GM19324 (cell line): Measurements from ENCODE around the gene UBAP2.
"Not testable (repeated sequence)": the region's sequence is repeated elsewhere in the genome, so short reads cannot be mapped to it uniquely, and the experiment has no call there.

Experiments used
- ATAC-seq: cut with Tn5 transposase; IDR thresholded peaks from one replicate; pipeline ENCODE4 v1.9.1; 2021; ENCODE audit warnings: mild to moderate bottlenecking, moderate library complexity; ENCODE audit not compliant: unreplicated experiment, low FRiP score

The UBAP2 gene

GRCh38 chr9:33988219-33988890 lies 60.3 kb downstream of the UBAP2 start:
- ATAC-seq, result peak; percentile 92

- ATAC-seq, result no peak
These were observed 72.3 kb downstream of the UBAP2 start for GRCh38 chr9:33976414-33976813.

- no peak for ATAC-seq
These were observed 76.0 kb downstream of the UBAP2 start for GRCh38 chr9:33972698-33973097.

GRCh38 chr9:33964086-33964768 lies 84.5 kb downstream of the UBAP2 start:
- ATAC-seq, result no peak

- ATAC-seq, result not testable (repeated sequence)
These were observed 86.2 kb downstream of the UBAP2 start for GRCh38 chr9:33962468-33962867.

GRCh38 chr9:33959725-33960124 lies 89.0 kb downstream of the UBAP2 start:
- no peak for ATAC-seq

- no peak for ATAC-seq
These were observed 92.1 kb downstream of the UBAP2 start for GRCh38 chr9:33956544-33956943.

GRCh38 chr9:33952066-33952465 lies 96.6 kb downstream of the UBAP2 start:
- no peak for ATAC-seq

- ATAC-seq, result no peak
These were observed 98.3 kb downstream of the UBAP2 start for GRCh38 chr9:33950371-33950770.

GRCh38 chr9:33946779-33947535 lies 101.7 kb downstream of the UBAP2 start:
- no peak for ATAC-seq

GRCh38 chr9:33943389-33943788 lies 105.3 kb downstream of the UBAP2 start:
- ATAC-seq, result no peak

GRCh38 chr9:33942471-33943083 lies 106.1 kb downstream of the UBAP2 start:
- ATAC-seq, result no peak

- ATAC-seq, result no peak
These were observed 108.5 kb downstream of the UBAP2 start for GRCh38 chr9:33939924-33940874.

- no peak for ATAC-seq
These were observed 114.4 kb downstream of the UBAP2 start for GRCh38 chr9:33934188-33934878.

GRCh38 chr9:33932078-33932807 lies 116.4 kb downstream of the UBAP2 start:
- ATAC-seq, result no peak

GRCh38 chr9:33931326-33931725 lies 117.4 kb downstream of the UBAP2 start:
- no peak for ATAC-seq

- ATAC-seq, result no peak
These were observed 121.0 kb downstream of the UBAP2 start for GRCh38 chr9:33927694-33928093.

- no peak for ATAC-seq
These were observed 121.8 kb downstream of the UBAP2 start for GRCh38 chr9:33926746-33927485.
